GM19468 (cell line): ENCODE measurements around the gene ASCC3.

Experiments
- ATAC-seq: cut with Tn5 transposase; IDR thresholded peaks from one replicate; pipeline ENCODE4 v1.9.1; 2021; ENCODE audit warnings: mild to moderate bottlenecking, moderate library complexity, moderate number of reproducible peaks; ENCODE audit not compliant: unreplicated experiment; ENCODE audit errors: extremely low read depth

Gene ASCC3

GRCh38 chr6:100730001-100730980, 150.8 kb downstream of the ASCC3 start:
- ATAC-seq, result no peak

- ATAC-seq, result no peak
These were observed 154.5 kb downstream of the ASCC3 start for GRCh38 chr6:100726666-100727065.

- no peak for ATAC-seq
These were observed 156.4 kb downstream of the ASCC3 start for GRCh38 chr6:100724696-100725095.

GRCh38 chr6:100724222-100724621, 156.9 kb downstream of the ASCC3 start:
- ATAC-seq, result no peak

GRCh38 chr6:100721256-100721655, 159.9 kb downstream of the ASCC3 start:
- ATAC-seq, result no peak

- ATAC-seq, result peak; percentile 30
These were observed 161.0 kb downstream of the ASCC3 start for GRCh38 chr6:100719883-100720682.

GRCh38 chr6:100712997-100713396, 168.1 kb downstream of the ASCC3 start:
- no peak for ATAC-seq

- ATAC-seq, result no peak
These were observed 174.6 kb downstream of the ASCC3 start for GRCh38 chr6:100706491-100706890.

GRCh38 chr6:100704961-100705360, 176.2 kb downstream of the ASCC3 start:
- ATAC-seq, result no peak

GRCh38 chr6:100701728-100702127, 179.4 kb downstream of the ASCC3 start:
- ATAC-seq, result no peak

- ATAC-seq, result no peak
These were observed 181.1 kb downstream of the ASCC3 start for GRCh38 chr6:100700009-100700408.

- ATAC-seq, result no peak
These were observed 185.7 kb downstream of the ASCC3 start for GRCh38 chr6:100695445-100695844.

GRCh38 chr6:100693249-100693927, 187.7 kb downstream of the ASCC3 start:
- ATAC-seq, result peak; percentile 28

- no peak for ATAC-seq
These were observed 189.2 kb downstream of the ASCC3 start for GRCh38 chr6:100691972-100692371.

GRCh38 chr6:100686216-100686615, 194.9 kb downstream of the ASCC3 start:
- no peak for ATAC-seq

GRCh38 chr6:100685747-100686146, 195.4 kb downstream of the ASCC3 start:
- no peak for ATAC-seq

GRCh38 chr6:100680163-100680562, 201.0 kb downstream of the ASCC3 start:
- ATAC-seq, result no peak

GRCh38 chr6:100678027-100678426, 203.1 kb downstream of the ASCC3 start:
- ATAC-seq, result no peak

GRCh38 chr6:100677240-100677639, 203.9 kb downstream of the ASCC3 start:
- no peak for ATAC-seq

- ATAC-seq, result no peak
These were observed 207.5 kb downstream of the ASCC3 start for GRCh38 chr6:100673641-100674040.
